Measurements from ENCODE around the gene CEBPZ. TPM values are rescaled to one million over a fixed set of nuclear protein-coding genes. Genes with fewer than 3 reads are reported as not detected.
"Not testable (repeated sequence)": the region's sequence is repeated elsewhere in the genome, so short reads cannot be mapped to it uniquely, and the experiment has no call there.

CEBPZ gene
- total RNA-seq, 2 experiments from 2014 or later, result 81.8 to 107 TPM

GRCh38 chr2:37246205-37246604 is 14.8 kb upstream of the CEBPZ start:
- ATAC-seq (no peak), DNase-seq (no peak)
- no peak overlapping the region for H3K4me3 Mint-ChIP-seq
- CTCF ChIA-PET, result interaction anchor here (0.6 to 1.1 kb wide), 3 partner anchors 12 to 453 kb away, joined by 3 to 4 read pairs (median 3); no protein-coding TSS in a partner anchor
- peaks cover 2% of the 10 kb centered on the region for H3K9me3 Mint-ChIP-seq (ENCODE audit: low read depth)
- H3K27me3 Mint-ChIP-seq, result no peaks in the 10 kb centered on the region
- peaks cover 22% of the 10 kb centered on the region for H3K4me1 Mint-ChIP-seq
- POLR2A ChIA-PET, result no interaction called here
- peaks cover 57% of the 10 kb centered on the region for H3K36me3 Mint-ChIP-seq (ENCODE audit: low read depth)
- intact Hi-C loops (cut with DNase I, micrococcal nuclease), result loop anchor here in 1 of 2 experiments (2.0 kb wide), 1 partner anchor 13 kb away; no protein-coding TSS in a partner anchor
- no peak overlapping the region for H3K27ac Mint-ChIP-seq

GRCh38 chr2:37244755-37245154 is 13.4 kb upstream of the CEBPZ start:
- ChIA-PET POLR2A (interaction anchor here (2.2 kb wide), 1 partner anchor 13 kb away, joined by 13 read pairs; the partner anchor contains the start of genes CEBPZ and NDUFAF7), CTCF (interaction anchor here (0.6 to 1.0 kb wide), 5 partner anchors 11 to 129 kb away, joined by 3 to 4 read pairs (median 3); no protein-coding TSS in a partner anchor)
- ATAC-seq, result no peak
- peaks cover 26% of the 10 kb centered on the region for H3K4me1 Mint-ChIP-seq
- intact Hi-C loops (cut with DNase I, micrococcal nuclease), result no loop called here
- H3K36me3 Mint-ChIP-seq (ENCODE audit: low read depth), result peaks cover 58% of the 10 kb centered on the region
- peaks cover 2% of the 10 kb centered on the region for H3K9me3 Mint-ChIP-seq (ENCODE audit: low read depth)
- no peak for DNase-seq
- no peak overlapping the region for H3K4me3 Mint-ChIP-seq
- H3K27ac Mint-ChIP-seq, result no peak overlapping the region
- no peaks in the 10 kb centered on the region for H3K27me3 Mint-ChIP-seq

DNA sequence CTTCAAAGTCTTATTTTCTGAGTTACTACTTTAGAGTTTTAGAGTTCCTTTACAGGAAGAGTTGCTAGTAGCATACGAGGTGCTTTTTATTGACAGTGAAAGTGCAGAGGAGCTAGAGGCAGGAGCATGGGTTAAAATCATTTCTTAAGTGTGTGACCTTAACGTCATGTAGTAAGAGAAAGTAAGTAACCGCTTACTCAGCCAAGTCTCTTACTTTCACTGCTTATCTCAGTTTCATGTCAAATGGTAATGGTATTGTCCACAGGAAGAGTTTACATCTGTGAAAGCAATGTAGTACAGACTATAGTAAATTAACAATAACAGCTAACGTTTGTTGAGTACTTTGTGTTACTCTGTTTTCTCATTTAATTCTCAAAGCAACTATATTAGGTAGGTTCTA is 12.6 kb upstream of the CEBPZ start:
- ATAC-seq (peak; percentile 98), DNase-seq (no peak)
- intact Hi-C loops (cut with DNase I, micrococcal nuclease), result no loop called here
- peaks cover 26% of the 10 kb centered on the region for H3K4me1 Mint-ChIP-seq
- peak overlapping the region; percentile 82 for H3K27ac Mint-ChIP-seq
- no peaks in the 10 kb centered on the region for H3K27me3 Mint-ChIP-seq
- H3K4me3 Mint-ChIP-seq, result no peak overlapping the region
- ChIA-PET POLR2A (interaction anchor here (0.5 to 2.2 kb wide), 5 partner anchors 9 to 129 kb away, joined by 3 to 13 read pairs (median 5); partner anchors contain the start of genes CEBPZ and NDUFAF7), CTCF (interaction anchor here (0.6 to 1.3 kb wide), 5 partner anchors 9 to 129 kb away, joined by 3 to 4 read pairs (median 3); partner anchors contain the start of genes CEBPZ and NDUFAF7)
- peaks cover 58% of the 10 kb centered on the region for H3K36me3 Mint-ChIP-seq (ENCODE audit: low read depth)
- H3K9me3 Mint-ChIP-seq (ENCODE audit: low read depth), result peaks cover 2% of the 10 kb centered on the region

GRCh38 chr2:37243435-37243834 is 12.0 kb upstream of the CEBPZ start:
- H3K27me3 Mint-ChIP-seq, result no peaks in the 10 kb centered on the region
- ATAC-seq (peak; percentile 55), DNase-seq (no peak)
- H3K9me3 Mint-ChIP-seq (ENCODE audit: low read depth), result peaks cover 2% of the 10 kb centered on the region
- H3K4me3 Mint-ChIP-seq, result no peak overlapping the region
- ChIA-PET POLR2A (interaction anchor here (0.6 to 2.2 kb wide), 3 partner anchors 8 to 80 kb away, joined by 3 to 13 read pairs (median 5); partner anchors contain the start of genes CEBPZ and NDUFAF7), CTCF (interaction anchor here (0.8 to 1.3 kb wide), 3 partner anchors 9 to 25 kb away, joined by 3 to 4 read pairs (median 3); partner anchors contain the start of genes CEBPZ and NDUFAF7)
- H3K27ac Mint-ChIP-seq, result peak overlapping the region; percentile 82
- intact Hi-C loops (cut with DNase I, micrococcal nuclease), result loop anchor here in 1 of 2 experiments (1.0 kb wide), 1 partner anchor 12 kb away; the partner anchor contains the start of genes CEBPZ and NDUFAF7
- peaks cover 26% of the 10 kb centered on the region for H3K4me1 Mint-ChIP-seq
- peaks cover 59% of the 10 kb centered on the region for H3K36me3 Mint-ChIP-seq (ENCODE audit: low read depth)

DNA sequence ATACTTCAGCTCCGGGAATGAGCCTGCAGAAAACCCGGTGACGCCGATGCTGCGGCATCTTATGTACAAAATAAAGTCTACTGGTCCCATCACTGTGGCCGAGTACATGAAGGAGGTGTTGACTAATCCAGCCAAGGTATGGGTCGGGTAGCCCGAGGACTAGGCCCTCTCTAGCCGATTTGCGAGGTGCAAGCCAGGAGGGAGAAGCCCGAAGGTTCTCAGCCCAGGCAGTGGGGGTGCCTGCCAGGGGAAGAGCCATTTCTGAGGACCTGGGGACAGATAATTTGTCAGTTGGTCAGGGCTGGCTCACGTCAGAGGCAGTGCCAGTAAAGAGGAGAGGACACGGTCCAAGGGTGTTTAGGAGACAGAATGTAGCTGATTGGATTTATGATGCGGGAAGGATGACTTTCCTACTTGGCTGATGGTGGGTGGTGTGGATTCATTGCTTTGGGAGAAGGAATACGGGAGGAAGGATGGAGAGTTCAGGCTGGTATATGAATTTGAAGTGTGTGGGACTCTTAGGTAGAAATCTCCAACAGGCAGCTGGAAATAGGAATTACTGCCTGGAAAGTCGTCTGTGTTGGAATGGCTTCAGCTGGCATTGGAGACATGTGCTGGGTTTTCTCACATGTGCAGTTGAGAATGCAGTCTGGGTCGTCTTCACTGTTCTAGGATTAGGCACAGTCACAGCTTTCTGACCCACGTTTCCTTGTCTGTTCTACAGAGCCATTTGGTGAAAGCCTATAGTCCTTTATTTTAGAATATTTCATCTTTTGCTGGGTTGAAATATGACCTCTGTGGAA is 936 bp upstream of the CEBPZ start:
- Mint-ChIP-seq H3K4me3 (no peak overlapping the region), H3K27me3 (no peaks in the 10 kb centered on the region), H3K36me3 (ENCODE audit: low read depth) (peaks cover 33% of the 10 kb centered on the region), H3K4me1 (peaks cover 31% of the 10 kb centered on the region), H3K9me3 (ENCODE audit: low read depth) (no peaks in the 10 kb centered on the region), H3K27ac (no peak overlapping the region)
- intact Hi-C loops (cut with DNase I, micrococcal nuclease), result loop anchor here (2.0 to 5.0 kb wide), 3 partner anchors 14 to 440 kb away; partner anchors contain the start of genes CDC42EP3 (in 1 of the 2) and PRKD3 (in 1 of the 2)
- POLR2A ChIA-PET, result interaction anchor here (0.6 to 2.0 kb wide), 5 partner anchors 11 to 158 kb away, joined by 3 to 13 read pairs (median 5); no protein-coding TSS in a partner anchor
- CTCF ChIA-PET, result interaction anchor here (0.7 to 1.4 kb wide), 5 partner anchors 10 to 645 kb away, joined by 4 to 5 read pairs (median 5); no protein-coding TSS in a partner anchor
- DNase-seq (peak; percentile 38), ATAC-seq (no peak)

DNA sequence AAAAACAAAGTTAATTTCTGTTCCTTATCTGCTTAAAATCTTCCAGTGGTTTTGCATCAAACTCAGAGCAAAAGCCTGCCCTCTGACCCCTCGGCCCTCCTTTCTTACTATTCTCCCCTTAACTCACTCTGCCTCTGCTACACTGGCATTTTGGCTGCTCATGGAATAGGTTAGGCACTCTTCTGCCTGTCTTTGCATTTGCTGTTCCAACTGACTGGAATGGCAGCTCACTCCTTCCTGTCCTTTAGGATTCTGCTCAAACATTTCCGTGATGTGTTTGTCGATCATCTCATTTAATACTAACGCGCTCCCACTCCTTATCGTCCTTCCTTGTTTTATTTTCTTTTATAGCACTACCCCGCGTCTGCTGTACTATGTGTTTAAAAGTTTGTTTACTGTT is 815 bp downstream of the CEBPZ start:
- no peak for DNase-seq
- Mint-ChIP-seq H3K27ac (no peak overlapping the region), H3K4me1 (peaks cover 45% of the 10 kb centered on the region), H3K36me3 (ENCODE audit: low read depth) (peaks cover 35% of the 10 kb centered on the region), H3K27me3 (no peaks in the 10 kb centered on the region), H3K4me3 (no peak overlapping the region), H3K9me3 (ENCODE audit: low read depth) (no peaks in the 10 kb centered on the region)
- intact Hi-C loops (cut with DNase I, micrococcal nuclease), result loop anchor here (2.0 to 5.0 kb wide), 4 partner anchors 92 to 442 kb away; partner anchors contain the start of genes CDC42EP3 (in 1 of the 2) and PRKD3 (in 1 of the 2)
- CTCF ChIA-PET, result no interaction called here
- POLR2A ChIA-PET, result interaction anchor here (1.2 kb wide), 1 partner anchor 13 kb away, joined by 3 read pairs; no protein-coding TSS in a partner anchor
- no peak for ATAC-seq

GRCh38 chr2:37228788-37229187 is 2.6 kb downstream of the CEBPZ start:
- intact Hi-C loops (cut with DNase I, micrococcal nuclease), result no loop called here
- Mint-ChIP-seq H3K4me1 (peaks cover 52% of the 10 kb centered on the region), H3K27ac (no peak overlapping the region), H3K9me3 (ENCODE audit: low read depth) (no peaks in the 10 kb centered on the region), H3K4me3 (no peak overlapping the region), H3K36me3 (ENCODE audit: low read depth) (peaks cover 41% of the 10 kb centered on the region), H3K27me3 (no peaks in the 10 kb centered on the region)
- POLR2A ChIA-PET, result interaction anchor here (0.6 kb wide), 1 partner anchor 73 kb away, joined by 4 read pairs; no protein-coding TSS in a partner anchor
- ATAC-seq (no peak), DNase-seq (no peak)
- CTCF ChIA-PET, result no interaction called here

DNA sequence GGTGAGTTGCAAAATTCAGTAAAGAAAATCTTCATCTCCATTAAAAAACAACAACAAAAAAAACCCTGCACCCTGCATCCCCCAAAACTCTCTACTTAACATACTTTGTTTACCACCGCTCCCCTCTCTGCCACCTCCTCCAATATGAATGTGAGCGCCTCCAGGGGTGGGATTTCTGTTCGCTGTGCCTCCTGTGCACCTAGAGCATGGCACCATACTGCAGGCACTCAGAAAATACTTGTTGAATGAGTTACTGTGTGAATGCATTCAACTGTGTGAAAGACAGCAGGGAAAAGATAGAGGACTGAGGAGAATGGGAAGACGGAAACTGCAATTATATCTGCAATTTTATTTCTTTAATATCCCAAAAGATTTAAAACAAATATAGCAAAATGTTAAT is 4.5 kb downstream of the CEBPZ start:
- Mint-ChIP-seq H3K36me3 (ENCODE audit: low read depth) (peaks cover 58% of the 10 kb centered on the region), H3K9me3 (ENCODE audit: low read depth) (no peaks in the 10 kb centered on the region), H3K27ac (peak overlapping the region; percentile 11), H3K27me3 (no peaks in the 10 kb centered on the region), H3K4me3 (peak overlapping the region; percentile 6), H3K4me1 (peaks cover 67% of the 10 kb centered on the region)
- DNase-seq, result no peak
- ATAC-seq, result no peak
- intact Hi-C loops (cut with DNase I, micrococcal nuclease), result no loop called here
- ChIA-PET CTCF (interaction anchor here (0.6 kb wide), 1 partner anchor 18 kb away, joined by 3 read pairs; no protein-coding TSS in a partner anchor), POLR2A (interaction anchor here (0.6 kb wide), 1 partner anchor 78 kb away, joined by 8 read pairs; no protein-coding TSS in a partner anchor)

DNA sequence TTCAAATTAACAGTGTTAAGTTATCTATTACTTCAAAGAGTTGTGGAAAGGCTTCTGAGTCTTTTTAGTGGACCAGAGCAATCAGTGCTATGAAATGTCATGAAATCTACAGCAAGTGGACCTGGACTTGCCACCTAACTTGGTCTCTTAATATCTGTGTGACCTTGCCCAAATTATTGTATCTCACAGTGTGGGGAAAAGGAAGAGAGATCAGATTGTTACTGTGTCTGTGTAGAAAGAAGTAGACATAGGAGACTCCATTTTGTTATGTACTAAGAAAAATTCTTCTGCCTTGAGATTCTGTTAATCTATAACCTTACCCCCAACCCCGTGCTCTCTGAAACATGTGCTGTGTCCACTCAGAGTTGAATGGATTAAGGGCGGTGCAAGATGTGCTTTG is 6.3 kb downstream of the CEBPZ start:
- DNase-seq; H3K27ac Mint-ChIP-seq; POLR2A ChIA-PET; ATAC-seq; H3K27me3 Mint-ChIP-seq; H3K9me3 Mint-ChIP-seq (ENCODE audit: low read depth); CTCF ChIA-PET; intact Hi-C loops (cut with DNase I, micrococcal nuclease): not testable (repeated sequence)
- H3K4me1 Mint-ChIP-seq, result peaks cover 72% of the 10 kb centered on the region
- peak overlapping the region; percentile 33 for H3K4me3 Mint-ChIP-seq
- peaks cover 75% of the 10 kb centered on the region for H3K36me3 Mint-ChIP-seq (ENCODE audit: low read depth)

DNA sequence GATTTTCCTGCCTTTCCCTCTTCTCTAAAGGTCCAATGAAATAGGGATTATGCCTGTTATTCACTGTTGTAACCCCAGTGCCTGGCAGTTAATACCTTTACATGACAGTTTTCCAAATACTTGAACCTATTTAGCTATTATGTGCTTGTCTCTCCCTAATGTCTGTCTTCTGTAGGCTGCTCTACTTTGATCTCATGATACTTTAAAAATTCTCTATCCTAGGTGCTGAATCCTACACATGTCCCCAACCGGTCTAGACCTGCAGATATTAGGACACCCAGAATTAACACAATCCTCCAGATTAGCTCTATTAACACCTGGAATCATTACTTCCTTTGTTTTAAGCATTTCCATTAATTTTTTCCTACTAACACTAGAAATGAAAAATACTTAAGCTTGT is 7.3 kb downstream of the CEBPZ start:
- Mint-ChIP-seq H3K27ac (no peak overlapping the region), H3K9me3 (ENCODE audit: low read depth) (no peaks in the 10 kb centered on the region), H3K36me3 (ENCODE audit: low read depth) (peaks cover 78% of the 10 kb centered on the region), H3K4me3 (no peak overlapping the region), H3K4me1 (peaks cover 66% of the 10 kb centered on the region), H3K27me3 (no peaks in the 10 kb centered on the region)
- DNase-seq (no peak), ATAC-seq (no peak)
- POLR2A ChIA-PET, result no interaction called here
- CTCF ChIA-PET, result interaction anchor here (0.6 kb wide), 2 partner anchors 15 to 167 kb away, joined by 4 read pairs; no protein-coding TSS in a partner anchor
- intact Hi-C loops (cut with DNase I, micrococcal nuclease), result no loop called here

DNA sequence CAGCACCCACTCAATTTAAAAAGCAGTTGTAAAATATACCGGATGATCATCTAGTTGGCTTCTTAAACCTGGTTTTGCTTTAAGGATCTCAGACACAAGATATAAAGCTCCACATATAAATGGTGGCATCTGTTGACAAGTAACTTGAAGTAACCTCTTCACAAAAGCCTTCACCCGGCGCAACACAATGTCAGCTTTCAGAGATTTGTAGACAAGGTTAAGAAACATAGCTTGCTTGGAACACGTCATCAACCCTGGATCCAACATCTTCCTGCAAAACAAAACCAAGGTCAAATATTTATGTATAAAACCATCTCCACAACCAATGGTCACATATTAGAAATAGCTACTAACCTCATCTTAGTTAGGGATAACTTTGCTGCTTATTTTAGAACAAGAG is 8.3 kb downstream of the CEBPZ start:
- Mint-ChIP-seq H3K36me3 (ENCODE audit: low read depth) (peaks cover 79% of the 10 kb centered on the region), H3K4me3 (no peak overlapping the region), H3K9me3 (ENCODE audit: low read depth) (no peaks in the 10 kb centered on the region), H3K27me3 (no peaks in the 10 kb centered on the region), H3K4me1 (peaks cover 58% of the 10 kb centered on the region), H3K27ac (peak overlapping the region; percentile 51)
- ChIA-PET CTCF (interaction anchor here (0.7 to 1.1 kb wide), 2 partner anchors 46 to 154 kb away, joined by 3 read pairs; no protein-coding TSS in a partner anchor), POLR2A (no interaction called here)
- no peak for DNase-seq
- ATAC-seq, result no peak
- intact Hi-C loops (cut with DNase I, micrococcal nuclease), result no loop called here

Measured in activated CD4-positive, alpha-beta T cell treated with anti-CD3 and anti-CD28 coated beads for 36 hours (primary cell).